GM12875 (cell line): Measurements from ENCODE around the gene MFN1.

Experiments
- H3K4me3 ChIP-seq: one replicate; pipeline ENCODE4 v1.5.1; 2011; ENCODE audit warnings: low read depth, low read length, control low read depth
- CTCF ChIP-seq: IDR thresholded peaks from 2 replicates; pipeline ENCODE4 v1.5.1; 2011; ENCODE audit warnings: low read depth, mild to moderate bottlenecking, control low read depth, inconsistent platforms, low read length, moderate library complexity, borderline replicate concordance; ENCODE audit not compliant: insufficient read depth

The MFN1 gene

GRCh38 chr3:179363332-179363731 is 15.8 kb downstream of the MFN1 start:
- H3K4me3 ChIP-seq = no peak overlapping the region
- no peak for TF ChIP-seq CTCF

DNA sequence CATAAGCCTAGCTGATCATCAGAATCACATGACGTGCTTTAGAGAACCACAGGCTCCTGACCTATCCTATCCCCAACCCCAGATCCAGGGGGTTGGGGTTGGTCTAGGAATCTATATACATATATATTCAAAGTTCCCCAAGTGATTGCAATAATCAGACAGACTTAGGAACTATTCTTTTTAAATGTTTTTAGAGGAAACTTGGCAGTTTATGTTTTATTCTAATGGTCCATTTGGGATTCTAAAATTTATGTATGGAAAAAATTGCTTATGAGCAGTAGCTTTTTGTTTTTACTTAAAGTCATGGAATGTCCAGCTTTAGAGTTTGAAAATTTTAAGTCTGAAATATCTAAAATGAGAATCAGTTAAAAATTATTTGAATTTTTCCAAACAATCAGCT is 22.1 kb downstream of the MFN1 start:
- no peak overlapping the region for H3K4me3 ChIP-seq
- TF ChIP-seq CTCF = no peak

DNA sequence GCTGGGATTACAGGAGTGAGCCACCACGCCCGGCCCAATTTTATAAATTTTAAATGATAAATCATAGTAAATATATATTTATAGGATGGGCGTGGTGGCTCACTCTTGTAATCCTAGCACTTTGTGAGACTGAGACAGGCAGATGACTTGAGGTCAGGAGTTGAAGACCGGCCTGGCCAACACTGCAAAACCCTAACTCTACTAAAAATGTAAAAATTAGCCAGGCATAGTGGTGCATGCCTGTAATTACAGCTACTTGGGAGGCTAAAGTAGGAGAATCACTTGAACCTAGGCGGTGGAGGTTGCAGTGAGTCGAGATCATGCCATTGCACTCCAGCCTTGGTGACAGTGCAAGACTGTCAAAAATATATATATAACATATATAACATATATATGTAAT is 26.4 kb downstream of the MFN1 start:
- no peak for TF ChIP-seq CTCF
- H3K4me3 ChIP-seq = no peak overlapping the region

DNA sequence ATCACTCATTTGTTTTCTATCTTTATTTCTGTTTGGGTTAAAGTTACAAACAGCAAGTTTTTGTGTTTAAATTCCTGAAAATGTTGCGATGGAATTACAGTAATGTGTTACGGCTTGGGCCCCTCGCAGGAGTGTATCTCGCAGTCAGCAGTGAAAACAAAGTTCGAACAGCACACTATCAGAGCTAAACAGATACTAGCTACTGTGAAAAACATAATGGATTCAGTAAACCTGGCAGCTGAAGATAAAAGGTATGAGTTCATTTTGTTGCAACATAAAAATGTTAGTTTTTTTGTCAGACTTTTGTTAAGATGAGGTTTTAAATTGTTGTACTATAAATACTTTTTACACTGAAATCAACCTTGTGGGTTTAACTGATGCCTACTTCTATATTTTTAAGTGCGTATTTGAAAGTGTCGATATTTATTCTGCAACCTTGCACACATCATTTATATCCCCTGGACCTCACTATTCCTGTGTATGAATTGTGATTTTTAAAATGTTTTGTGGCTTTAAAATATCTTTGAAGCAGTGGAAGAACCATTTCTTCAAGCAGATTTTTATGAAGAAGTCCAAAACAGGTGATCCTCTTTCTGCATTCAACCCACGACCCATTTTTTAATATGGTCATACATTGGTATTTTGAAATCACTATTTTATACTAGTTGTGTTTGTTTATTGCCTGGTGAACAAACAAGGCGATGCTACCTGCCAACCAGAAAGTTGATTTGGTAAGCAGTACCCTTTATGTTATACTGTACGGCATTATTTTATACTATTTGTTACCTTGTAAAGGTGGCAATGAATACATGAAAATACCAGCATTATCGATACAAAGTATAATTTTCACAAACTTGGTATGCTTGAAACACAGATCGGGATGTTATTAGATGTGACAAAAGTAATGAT is 27.8 kb downstream of the MFN1 start:
- no peak for TF ChIP-seq CTCF
- H3K4me3 ChIP-seq = no peak overlapping the region

GRCh38 chr3:179376474-179376873 is 29.0 kb downstream of the MFN1 start:
- no peak overlapping the region for H3K4me3 ChIP-seq
- no peak for TF ChIP-seq CTCF

DNA sequence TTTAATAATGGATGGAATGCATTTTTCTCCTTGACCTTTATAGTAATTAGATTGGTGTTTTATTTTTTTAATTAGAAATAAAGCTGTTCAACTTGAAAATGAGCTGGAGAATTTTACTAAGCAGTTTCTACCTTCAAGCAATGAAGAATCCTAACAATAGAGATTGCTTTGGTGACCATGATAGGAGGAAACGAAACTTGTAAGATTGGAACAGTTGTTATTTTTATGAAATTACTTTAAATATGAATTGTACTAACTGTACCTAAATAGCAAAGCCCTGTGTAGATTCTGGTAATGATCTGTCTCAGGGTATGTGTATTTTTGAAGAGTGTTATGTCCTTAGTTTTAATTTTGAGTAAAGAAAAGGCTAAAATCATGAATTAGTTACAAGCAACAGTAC is 44.4 kb downstream of the MFN1 start:
- no peak for TF ChIP-seq CTCF
- no peak overlapping the region for H3K4me3 ChIP-seq

GRCh38 chr3:179398574-179399231 is 51.2 kb downstream of the MFN1 start:
- H3K4me3 ChIP-seq = no peak overlapping the region
- TF ChIP-seq CTCF = no peak
